Stimulated activated effector memory CD8-positive, alpha-beta T cell treated with anti-CD3 and anti-CD28 coated beads, Interleukin-12 subunit alpha, Interleukin-12 subunit beta, amount 100 ng/mL, for 72 hours (primary cell): Measurements from ENCODE around the gene SRP68.
A peak's percentile ranks its signal among the peaks of the same experiment; 100 is the strongest.

ENCODE experiments used
- ATAC-seq: fragments of 150-1000 bp; cut with Tn5 transposase; 2 replicates; pipeline ENCODE4 v1.10.0; 2021
- DNase-seq, 2 donors: peaks; one replicate each; pipeline ENCODE4 v3.0.0; 2021 to 2022; ENCODE audit warnings: low spot score in 2 of 2
- H3K27ac Mint-ChIP-seq: one replicate; pipeline ENCODE4 v1.8.0; 2022; ENCODE audit warnings: mild to moderate bottlenecking, mixed read lengths
- H3K36me3 Mint-ChIP-seq: one replicate; pipeline ENCODE4 v1.8.0; 2022; ENCODE audit warnings: mild to moderate bottlenecking, mixed read lengths
- H3K4me1 Mint-ChIP-seq: one replicate; pipeline ENCODE4 v1.8.0; 2022; ENCODE audit warnings: mixed read lengths
- H3K4me3 Mint-ChIP-seq: one replicate; pipeline ENCODE4 v1.8.0; 2022; ENCODE audit warnings: mild to moderate bottlenecking, mixed read lengths
- H3K9me3 Mint-ChIP-seq: one replicate; pipeline ENCODE4 v1.8.0; 2022; ENCODE audit warnings: mixed read lengths

Gene SRP68

GRCh38 chr17:75995385-75995925 is 76.9 kb downstream of the SRP68 start:
- no peak for ATAC-seq
- Mint-ChIP-seq H3K36me3 (peaks cover 54% of the 10 kb centered on the region), H3K27ac (peak overlapping the region; percentile 63), H3K4me1 (peaks cover 18% of the 10 kb centered on the region), H3K9me3 (no peaks in the 10 kb centered on the region), H3K4me3 (no peak overlapping the region)
- DNase-seq = no peak

- peaks cover 59% of the 10 kb centered on the region for H3K36me3 Mint-ChIP-seq
- no peaks in the 10 kb centered on the region for H3K9me3 Mint-ChIP-seq
- H3K4me1 Mint-ChIP-seq = peaks cover 18% of the 10 kb centered on the region
- ATAC-seq (no peak), DNase-seq (no peak)
- H3K4me3 Mint-ChIP-seq = no peak overlapping the region
- H3K27ac Mint-ChIP-seq = peak overlapping the region; percentile 63
Measured at GRCh38 chr17:75994802-75995370, 77.4 kb downstream of the SRP68 start.

- Mint-ChIP-seq H3K4me3 (no peak overlapping the region), H3K36me3 (peaks cover 61% of the 10 kb centered on the region), H3K9me3 (no peaks in the 10 kb centered on the region), H3K27ac (no peak overlapping the region), H3K4me1 (peaks cover 2% of the 10 kb centered on the region)
- DNase-seq (no peak), ATAC-seq (no peak)
Measured at GRCh38 chr17:75991396-75991795, 80.9 kb downstream of the SRP68 start.
